SHP77 treated with DMSO at 0.1 percent for 48 hours (cell line): ENCODE measurements around the gene FGF22.

Source experiments
- DNase-seq: peaks from one replicate; lab custom pipeline; 2025; lab: John Stamatoyannopoulos, UW

The FGF22 gene

DNA sequence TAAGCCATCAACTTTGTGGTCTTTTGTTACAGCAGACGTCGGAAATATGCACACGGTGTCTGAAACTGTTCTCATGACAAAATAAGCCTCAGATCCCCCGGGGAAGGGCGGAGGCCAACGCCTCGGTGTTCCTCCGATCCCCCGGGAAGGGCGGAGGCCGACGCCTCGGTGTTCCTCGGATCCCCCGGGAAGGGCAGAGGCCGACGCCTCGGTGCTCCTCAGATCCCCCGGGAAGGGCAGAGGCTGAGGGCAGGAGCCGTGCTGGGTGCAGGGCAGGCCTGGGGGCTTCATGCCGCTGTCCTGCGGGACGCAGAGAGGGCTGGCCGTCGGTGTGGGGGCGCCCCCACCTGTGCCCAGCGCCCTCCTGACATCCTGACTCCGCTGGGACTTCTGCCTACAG is 4.7 kb downstream of the FGF22 start:
- no peak for DNase-seq

DNA sequence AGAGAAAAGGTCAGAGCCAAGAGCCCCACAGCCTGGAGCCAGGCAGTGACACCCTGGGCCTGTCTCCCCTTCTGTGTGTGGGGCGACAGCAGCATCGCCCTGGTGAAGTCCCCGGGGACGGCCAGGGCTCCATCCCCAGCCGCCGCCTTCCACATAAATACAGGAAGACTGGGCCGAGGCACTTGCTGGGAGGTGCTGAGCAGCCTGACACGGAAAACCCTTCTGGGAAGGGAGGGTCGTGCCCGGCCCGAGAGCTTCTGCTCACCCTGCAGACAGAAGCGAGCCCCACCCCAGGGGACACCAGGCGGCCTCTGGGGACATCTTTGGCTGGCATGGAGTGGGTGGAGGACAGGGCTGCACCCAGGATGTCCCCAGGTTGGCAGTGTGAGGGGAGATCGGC is 5.1 kb downstream of the FGF22 start:
- no peak for DNase-seq

DNA sequence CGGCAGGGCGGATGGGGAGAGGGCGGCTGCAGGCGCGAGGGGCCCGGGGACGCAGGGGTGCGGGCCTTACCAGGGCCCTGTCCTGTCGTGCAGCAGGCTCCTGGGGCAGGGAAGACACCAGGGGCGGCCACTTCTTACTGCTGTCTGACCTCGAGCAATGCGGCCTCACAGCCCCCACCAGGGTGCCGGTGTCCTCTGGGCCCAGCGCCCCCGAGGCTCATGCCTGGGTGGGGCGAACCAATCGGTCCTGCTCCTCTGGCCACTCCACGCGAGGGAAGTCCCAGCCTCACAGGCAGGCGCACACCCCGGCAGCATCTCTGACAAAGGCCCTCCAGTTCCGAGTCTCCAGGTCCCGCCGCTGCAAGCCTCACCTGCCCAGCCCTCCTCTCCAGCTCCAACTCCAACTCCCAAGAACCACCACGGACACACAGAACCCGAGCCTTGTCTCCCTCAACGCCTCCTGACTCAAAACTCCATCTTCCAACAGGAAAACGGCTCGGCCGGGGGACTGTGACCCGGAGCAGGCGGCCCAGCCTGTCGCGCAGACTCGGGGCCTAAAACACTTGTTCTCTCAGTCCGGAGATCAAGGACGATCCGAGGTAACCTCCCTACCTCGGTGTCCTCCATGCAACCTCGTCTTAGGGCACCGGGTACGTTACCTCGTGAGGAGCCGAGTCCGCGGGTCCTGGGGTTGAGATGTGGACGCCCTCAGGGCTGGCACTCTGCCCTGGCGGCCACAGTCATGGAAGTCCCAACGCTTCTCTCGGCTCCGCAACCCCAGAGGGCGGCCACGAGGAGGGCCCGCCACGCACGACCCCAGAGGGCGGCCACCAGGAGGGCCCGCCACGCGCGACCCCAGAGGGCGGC is 6.5 kb downstream of the FGF22 start:
- DNase-seq, result no peak

DNA sequence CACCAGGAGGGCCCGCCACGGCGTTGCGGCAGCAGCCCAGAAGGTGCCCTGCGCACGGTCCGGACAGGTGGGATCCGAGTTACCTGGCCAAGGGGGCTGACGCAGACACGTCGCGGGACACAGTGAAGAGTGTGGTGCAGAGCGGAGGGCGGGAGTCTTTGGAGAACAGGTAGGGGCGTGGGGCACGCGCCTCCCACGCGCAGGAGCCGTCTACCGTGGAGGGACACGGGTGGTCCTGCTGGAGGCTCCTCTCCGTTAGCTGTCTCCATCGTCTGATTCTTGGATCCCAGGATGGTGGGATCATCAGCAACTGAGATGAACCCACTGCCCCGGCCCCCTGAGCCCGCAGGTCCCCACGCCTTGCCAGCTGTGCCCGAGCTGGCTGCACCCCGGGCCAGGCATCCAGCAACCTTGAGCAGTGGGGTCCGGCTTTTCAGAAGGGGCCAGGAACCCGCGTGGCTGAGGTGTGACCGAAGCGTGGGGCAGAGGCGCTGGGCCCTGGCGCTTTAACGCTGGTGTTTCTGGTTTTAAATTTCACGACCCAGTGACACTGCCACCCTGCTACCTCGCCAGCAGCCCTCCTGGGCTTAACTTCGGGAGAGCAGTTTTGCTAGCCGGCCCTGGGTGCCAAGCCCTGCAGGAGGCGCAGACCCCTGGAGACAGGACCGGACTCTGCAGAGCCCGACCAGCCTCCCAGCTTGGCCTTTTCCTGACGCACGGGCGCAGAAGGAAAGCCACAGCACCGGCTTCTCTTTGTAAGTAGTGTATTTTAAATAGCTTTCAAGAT is 7.3 kb downstream of the FGF22 start:
- DNase-seq, result no peak

DNA sequence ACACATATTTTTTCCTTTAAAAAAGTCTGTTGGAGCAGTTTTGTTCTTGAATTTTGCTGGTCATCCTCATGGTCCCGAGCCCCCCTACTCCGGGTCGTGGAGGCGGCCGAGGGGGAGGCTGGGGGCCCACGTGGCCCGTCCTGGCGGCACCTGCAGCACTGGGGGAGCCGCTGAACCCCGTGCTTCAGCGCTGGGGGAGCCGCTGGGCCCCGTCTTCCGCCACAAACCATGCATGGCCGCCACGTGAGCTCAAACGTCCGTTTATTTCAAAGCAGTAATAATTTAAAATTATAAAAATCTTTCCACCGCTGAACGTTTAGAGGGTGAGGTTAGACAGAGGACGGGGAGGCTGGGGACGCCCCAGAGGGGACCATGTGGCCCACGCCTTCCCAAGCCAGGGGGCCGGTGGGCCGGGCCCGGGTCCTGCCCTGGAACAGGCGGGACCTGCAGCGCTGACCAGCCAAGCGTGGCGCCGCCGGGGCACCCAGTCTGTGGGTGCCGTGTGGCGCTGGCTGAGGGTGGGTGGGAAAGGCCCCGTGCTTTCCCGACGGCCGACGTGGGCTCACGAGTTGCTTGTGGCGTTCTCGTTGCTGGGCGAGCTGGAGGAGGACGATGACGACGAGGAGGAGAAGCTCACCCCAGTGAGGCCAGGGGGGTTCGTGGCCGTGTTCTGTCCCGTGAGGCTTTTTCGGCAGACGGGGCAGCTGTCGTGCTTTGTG is 8.0 kb downstream of the FGF22 start:
- no peak for DNase-seq

DNA sequence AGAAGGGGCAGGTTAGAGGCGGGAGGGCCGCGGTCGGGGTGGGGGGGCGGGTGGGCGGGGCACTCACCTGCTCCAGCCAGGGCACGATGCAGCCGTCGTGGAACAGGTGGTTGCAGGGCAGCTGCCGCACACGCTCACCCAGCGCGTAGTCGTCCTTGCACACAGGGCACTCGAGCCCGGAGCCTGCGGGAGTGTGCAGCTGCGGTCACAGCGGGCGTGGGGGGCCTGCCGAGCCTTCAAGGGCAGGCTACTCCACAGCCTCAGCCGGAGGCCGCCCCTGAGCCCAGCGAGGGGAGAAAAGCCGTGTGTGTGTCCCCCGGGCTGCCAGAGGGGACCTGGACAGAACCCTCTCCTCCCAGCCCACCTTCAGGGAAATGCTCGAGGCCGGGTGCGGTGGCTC is 8.6 kb downstream of the FGF22 start:
- no peak for DNase-seq

DNA sequence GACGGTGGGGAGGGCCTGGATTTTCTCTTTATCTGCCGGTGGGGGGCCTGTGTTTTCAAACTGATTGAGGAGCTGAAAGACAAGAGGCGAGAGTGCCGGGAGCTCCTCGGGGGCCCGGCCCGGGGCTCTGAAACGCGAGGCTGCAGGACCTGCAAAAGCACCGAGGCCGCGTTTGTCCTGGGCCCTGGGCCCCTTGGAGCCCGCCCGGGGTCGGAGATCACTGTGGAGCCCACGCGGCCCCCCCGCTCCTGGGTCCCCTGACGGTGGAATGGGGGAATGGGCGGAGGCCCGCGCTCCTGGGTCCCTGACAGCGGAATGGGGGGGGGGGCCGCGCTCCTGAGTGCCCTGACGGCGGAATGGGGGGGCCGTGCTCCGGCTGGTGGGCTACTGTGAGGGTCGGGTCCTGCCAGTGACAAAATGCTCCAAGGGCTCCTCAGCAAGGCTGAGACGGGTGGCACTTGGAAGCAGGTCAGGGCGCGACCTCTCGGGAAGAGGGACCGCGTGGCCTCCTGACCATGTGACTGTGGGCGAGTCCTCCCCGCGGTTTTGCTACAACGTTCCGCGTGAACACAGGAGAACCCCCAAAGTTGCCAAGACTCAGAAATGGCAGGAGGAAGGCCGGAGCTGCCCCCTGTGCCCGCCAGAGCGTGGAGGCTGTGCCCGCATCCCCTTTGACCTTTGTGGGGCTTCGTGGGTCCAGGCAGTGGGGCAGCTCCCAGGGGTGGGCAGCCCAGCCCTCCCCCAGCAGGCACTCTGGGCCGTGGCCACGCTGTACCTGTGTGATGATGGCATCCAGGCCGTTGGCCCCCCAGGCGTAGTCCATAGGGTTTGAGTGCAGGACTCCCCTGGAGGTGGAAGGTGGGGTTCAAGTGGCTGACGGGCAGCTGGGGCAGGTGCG is 9.5 kb downstream of the FGF22 start:
- DNase-seq, result no peak

DNA sequence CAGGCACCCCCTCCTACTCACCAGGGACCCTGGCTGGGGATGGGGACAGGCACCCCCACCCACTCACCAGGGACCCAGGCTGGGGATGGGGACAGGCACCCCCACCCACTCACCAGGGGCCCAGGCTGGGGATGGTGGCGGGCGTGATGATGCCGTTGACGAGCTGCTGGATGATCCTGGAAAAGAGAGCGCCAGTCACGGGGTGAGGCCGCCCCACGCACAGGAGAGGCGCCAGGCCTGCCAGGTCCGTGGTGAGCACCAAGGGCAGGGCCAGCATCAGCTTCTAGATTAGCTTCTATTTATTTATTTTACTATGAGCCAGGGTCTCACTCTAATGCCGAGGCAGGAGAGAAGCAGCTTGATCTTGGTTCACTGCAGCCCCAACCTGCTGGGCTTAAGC is 10.4 kb downstream of the FGF22 start:
- no peak for DNase-seq

DNA sequence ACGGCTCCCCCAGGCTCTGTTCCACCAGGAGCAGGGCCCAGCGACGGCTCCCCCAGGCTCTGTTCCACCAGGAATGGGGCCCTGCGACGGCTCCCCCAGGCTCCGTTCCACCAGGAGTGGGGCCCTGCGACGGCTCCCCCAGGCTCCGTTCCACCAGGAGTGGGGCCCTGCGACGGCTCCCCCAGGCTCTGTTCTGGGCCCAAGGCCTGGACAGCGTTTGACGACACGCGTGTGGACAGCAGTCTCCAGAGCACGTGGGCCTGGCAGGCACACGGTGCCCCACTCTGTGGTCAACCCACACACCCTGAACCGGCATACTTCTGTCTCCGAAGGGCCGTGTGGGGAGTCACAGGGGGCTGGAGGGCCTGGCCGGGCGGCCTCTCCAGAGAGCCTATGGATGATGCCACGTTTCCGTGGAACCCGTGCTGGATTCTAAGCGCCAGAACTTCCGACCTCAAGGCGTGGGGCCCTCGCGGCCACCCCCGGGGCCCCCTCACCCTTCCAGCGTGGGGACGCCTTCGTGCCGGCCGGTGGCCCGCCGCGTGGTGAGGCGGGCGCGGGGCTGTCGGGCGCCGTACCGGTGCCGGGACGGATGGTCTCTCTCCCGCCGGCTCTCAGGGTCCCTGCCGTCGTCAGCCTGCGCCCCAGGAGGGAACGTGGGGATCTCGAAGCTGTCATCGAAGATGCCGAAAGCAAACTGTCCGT is 11.6 kb downstream of the FGF22 start:
- no peak for DNase-seq

DNA sequence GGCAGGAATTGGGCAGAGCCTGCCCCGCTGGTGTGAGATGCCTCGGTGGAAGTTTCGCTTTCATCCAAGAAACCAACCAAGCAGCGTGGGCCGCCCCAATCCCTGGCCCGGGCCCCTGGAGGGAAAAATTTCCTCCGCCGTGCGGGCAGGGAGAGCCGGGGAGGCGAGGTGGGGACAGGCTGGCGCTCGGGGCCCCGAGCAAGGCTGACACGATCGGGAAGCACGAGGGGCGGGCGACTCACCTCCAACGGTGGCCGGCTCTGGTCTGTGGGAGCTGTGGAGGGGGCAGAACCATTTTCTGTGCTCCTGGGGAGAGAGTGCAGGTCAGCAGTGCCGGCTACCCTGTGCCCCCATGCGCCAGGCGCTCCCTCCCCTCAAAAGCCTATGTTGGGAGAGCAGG is 12.3 kb downstream of the FGF22 start:
- no peak for DNase-seq

DNA sequence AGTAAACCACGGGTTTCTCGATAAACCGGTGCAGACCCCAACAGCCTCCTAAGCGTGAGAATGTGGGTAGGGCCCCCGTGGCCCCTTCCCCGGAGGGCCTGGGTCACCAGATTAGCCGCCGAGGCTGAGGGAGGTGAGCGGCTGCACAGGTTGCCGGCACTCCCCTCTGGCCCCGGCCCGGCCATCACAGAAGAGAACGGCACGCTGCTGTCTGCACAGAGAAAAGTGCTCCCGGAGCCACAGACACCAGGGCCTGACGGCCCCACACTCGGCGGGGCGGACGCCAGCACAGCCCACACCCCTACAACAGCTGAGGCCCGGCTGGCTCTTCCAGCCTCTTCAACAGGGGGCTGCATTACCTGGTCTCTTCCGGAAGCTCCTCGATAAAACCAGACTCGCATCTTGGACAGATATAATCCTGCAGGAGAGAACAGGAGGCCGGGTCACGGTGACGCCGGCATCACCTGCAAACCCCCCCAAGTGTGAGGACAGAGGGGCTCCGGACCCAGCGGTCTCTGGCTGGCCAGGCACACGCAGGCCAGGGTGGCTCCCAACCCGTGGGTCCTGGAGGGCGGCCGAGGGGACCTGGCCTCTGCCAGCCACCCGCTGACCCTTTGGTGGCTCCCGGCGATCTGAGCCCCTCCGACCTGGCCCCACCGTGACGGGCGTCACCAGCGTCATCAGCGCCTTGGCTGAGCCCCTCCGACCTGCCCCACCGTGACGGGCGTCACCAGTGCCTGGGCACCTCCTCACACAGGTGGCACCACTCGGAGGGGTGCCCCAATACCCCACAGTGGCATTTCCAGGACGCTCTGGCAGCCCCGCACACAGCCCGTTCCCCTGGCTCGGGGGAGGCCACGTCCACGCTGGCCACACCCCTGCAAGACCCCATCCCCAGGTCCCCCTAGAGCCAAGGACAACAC is 13.0 kb downstream of the FGF22 start:
- DNase-seq, result no peak

DNA sequence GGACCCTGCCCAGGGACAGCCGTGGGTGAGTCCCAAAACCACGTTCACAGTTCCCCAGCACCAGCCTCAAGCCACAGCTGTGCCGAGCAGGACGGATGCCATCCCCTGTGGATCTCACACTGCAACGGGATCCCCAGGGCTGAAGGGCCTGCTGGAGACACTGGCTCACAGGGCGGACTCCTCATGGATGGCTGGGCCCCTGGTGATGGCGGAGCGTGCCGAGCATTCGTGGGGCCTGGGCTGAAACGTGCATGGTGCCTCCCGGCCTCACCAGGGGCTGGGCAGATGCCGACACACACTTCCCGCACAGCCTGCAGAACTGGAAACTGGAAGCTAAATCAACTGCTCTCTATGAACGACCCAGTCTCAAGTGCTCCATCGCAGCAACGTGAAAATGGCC is 13.7 kb downstream of the FGF22 start:
- DNase-seq, result no peak

DNA sequence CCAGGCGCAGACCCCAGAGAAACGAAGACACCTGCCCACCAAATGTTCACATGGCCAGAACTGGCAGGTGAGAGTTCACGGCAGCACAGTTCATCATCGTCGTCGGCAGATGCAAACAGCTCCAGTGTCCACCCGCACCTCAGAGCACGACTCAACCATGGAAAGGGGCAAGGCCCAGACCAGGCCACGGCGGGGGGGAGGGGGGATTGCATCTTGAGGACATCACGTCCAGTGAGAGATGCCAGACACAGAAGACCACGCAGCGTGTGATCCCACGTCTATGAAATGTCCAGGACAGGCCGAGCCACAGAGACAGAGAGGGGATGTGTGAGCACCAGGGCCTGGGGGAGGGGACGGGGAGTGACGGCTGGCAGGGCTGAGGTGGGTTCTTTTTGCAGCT is 16.0 kb downstream of the FGF22 start:
- no peak for DNase-seq

DNA sequence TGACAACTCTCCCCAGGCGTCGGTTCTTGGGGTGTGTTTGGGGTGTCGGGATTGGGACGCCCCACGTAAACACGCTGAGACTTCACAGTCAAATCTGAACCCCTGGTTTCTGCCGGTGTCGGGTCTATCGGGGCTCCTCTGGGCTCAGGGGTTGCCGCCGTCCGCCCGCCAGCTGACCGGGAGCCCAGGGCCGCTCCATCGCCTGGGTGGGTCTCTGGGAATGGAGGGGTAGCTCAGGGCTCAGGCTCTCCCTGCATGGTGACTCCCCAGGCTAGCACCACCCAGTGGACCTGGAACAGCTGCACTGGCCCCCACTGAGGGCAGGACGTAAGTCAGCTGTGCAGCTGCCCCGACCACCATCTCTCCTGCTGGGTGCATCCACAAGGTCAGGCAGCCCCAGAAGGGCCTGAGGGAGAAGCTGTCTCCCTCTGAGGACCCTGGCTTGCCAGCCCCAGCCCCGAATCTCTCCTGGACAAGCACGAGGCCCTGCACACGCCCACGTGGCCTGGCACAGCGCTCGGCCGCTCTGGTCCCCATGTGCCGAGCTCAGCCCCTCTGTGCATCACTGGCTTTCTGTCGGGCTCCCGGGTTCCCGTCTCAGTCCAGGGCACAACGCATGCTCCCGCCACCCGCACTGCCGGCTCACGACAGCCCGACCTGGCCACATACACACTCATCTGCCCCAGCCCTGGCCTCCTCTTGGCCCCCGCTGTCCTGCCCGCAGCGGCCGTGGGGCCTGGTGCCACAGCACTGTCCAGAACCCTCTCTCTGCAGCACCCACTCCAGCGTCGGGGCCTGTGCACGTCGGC is 17.3 kb downstream of the FGF22 start:
- DNase-seq, result no peak

DNA sequence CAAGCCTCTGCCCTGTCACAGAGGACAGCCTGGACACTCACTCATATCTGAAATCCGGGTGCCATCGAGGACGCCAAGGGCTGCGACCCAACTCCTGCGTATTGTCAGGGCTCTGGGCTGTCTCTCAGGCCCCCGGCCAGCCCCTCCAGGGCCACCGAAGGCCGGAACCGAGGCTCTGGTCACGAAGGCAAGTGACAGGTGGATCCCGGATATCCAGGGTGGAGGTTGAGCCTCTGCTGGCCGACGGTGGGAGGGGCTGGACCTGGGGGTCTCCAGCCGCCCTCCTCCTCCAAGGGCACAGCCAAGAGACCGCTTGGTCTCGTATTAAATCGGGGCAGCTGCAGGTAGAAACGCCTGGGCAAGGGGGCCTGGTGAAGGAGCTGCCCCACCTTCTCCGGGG is 17.9 kb downstream of the FGF22 start:
- no peak for DNase-seq

DNA sequence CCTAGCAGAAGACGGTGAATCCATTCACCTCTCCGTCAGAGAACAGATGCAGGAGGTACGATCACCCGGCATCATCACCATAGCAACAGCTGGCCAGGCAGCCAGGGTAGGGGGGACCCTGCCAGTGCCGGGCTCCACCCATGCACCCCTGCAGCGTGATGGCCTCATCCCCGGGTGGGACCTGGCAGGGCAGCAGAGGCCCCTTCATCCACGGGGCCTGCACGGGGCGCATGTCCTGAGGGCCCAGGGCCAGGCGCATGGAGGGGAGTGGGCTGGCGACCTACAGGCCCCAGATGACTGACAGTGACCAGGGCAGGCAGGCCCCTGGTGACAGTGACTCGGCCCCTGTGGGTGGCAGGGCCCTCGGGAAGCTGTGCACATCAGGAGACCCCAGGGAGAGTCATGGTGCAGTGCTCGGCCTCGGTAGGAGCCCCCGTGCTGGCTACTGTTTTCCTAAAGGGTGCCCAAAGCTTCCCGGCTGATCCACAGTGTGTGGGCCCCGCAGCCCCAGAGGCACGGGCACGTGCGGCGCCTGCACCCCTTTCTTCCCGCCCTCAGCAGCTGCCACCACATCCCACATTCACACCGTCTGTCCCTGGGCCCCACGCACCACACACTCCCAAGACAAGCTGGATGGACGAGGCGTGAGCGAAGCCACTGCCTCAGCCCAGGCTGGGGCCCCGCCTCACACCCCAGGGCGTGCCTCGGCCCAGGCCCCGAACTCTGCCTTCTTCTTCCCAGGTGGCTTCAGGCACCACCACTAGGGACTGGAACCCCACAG is 18.6 kb downstream of the FGF22 start:
- no peak for DNase-seq

DNA sequence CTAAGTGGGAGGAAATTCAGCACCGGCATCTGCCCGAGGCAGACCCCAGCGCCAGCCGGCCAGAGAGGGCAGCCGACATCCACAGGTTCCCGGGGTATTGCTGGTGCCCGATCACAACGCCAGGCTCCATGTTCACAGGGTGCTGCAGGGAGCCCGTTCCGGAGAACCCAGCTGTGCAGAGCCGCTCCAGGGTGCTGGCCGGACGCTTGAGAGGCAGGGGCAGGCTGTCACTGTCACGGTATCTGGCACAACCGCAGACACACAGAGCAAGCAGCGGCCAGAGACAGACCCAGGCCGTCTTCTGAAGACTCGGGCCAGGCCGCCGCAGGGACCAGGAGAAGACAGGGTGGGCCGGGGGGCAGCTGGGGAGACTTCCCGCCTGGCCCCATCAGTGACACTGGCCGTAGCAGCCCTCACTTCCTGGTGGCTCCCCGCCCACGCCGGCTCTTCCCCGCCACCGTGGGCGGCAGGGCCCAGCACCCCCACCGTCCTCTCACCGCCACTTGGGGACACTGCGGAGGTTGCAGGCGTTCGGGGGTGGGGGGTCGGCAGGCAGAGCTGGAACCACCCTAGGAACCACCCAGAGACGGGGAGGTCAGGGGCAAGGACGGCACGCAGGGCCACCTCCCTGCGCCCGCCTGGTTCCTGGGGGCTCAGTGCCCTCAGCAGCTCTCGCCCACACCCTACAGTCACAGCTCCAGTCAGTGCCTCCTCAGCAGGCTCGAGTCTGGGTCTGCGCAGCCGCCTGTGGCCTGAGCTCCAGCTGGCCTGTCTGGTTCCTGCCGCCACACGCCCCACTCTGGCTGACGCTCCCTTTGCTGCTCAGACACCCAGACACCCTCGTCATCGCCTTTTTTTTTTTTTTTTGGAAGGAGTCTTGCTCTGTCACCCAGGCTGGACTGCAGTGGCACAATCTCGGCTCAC is 19.5 kb downstream of the FGF22 start:
- DNase-seq, result no peak
